Duodenal mucosa (tissue), 2 donors: ENCODE results near the gene SCYL1.

ENCODE experiments used
- H3K27ac ChIP-seq: one replicate; pipeline ENCODE4 v1.7.0; 2013; ENCODE audit warnings: low read depth, low read length
- H3K27me3 ChIP-seq, 2 donors: one replicate each; pipeline ENCODE4 v1.7.0; 2013; ENCODE audit warnings: low read length in 2 of 2, control low read depth in 1 of 2; ENCODE audit not compliant: insufficient read depth in 2 of 2, control insufficient read depth in 1 of 2
- H3K36me3 ChIP-seq, 2 donors: one replicate each; pipeline ENCODE4 v1.7.0; 2013; ENCODE audit warnings: low read length in 2 of 2, control low read depth in 1 of 2; ENCODE audit not compliant: insufficient read depth in 2 of 2, control insufficient read depth in 1 of 2
- H3K4me1 ChIP-seq, 2 donors: one replicate each; pipeline ENCODE4 v1.7.0; 2013; ENCODE audit warnings: low read length in 2 of 2, control low read depth in 1 of 2; ENCODE audit not compliant: insufficient read depth in 2 of 2, control insufficient read depth in 1 of 2
- H3K4me3 ChIP-seq, 2 donors: one replicate each; pipeline ENCODE4 v1.7.0; 2013; ENCODE audit warnings: low read length in 2 of 2, low read depth in 1 of 2
- H3K9ac ChIP-seq, 2 donors: one replicate each; pipeline ENCODE4 v1.7.0; 2013; ENCODE audit warnings: low read length in 2 of 2, low read depth in 1 of 2
- H3K9me3 ChIP-seq, 2 donors: one replicate each; pipeline ENCODE4 v1.7.0; 2013; ENCODE audit warnings: low read length in 2 of 2, control low read depth in 1 of 2; ENCODE audit not compliant: control insufficient read depth in 1 of 2

The SCYL1 gene

DNA sequence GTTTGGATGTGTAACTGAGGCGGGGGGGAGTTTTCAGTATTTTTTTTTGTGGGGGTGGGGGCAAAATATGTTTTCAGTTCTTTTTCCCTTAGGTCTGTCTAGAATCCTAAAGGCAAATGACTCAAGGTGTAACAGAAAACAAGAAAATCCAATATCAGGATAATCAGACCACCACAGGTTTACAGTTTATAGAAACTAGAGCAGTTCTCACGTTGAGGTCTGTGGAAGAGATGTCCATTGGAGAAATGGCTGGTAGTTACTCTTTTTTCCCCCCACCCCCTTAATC lies 23.8 kb upstream of the SCYL1 start:
- Histone ChIP-seq H3K36me3 (peaks cover 53 to 61% of the 10 kb centered on the region in 2 donors), H3K27me3 (no peaks in the 10 kb centered on the region), H3K4me3 (peak overlapping the region; percentile 91 to 99), H3K27ac (peak overlapping the region; percentile 97), H3K9me3 (no peaks in the 10 kb centered on the region), H3K4me1 (peaks cover 29 to 30% of the 10 kb centered on the region in 2 donors), H3K9ac (peak overlapping the region; percentile 86 to 100)

DNA sequence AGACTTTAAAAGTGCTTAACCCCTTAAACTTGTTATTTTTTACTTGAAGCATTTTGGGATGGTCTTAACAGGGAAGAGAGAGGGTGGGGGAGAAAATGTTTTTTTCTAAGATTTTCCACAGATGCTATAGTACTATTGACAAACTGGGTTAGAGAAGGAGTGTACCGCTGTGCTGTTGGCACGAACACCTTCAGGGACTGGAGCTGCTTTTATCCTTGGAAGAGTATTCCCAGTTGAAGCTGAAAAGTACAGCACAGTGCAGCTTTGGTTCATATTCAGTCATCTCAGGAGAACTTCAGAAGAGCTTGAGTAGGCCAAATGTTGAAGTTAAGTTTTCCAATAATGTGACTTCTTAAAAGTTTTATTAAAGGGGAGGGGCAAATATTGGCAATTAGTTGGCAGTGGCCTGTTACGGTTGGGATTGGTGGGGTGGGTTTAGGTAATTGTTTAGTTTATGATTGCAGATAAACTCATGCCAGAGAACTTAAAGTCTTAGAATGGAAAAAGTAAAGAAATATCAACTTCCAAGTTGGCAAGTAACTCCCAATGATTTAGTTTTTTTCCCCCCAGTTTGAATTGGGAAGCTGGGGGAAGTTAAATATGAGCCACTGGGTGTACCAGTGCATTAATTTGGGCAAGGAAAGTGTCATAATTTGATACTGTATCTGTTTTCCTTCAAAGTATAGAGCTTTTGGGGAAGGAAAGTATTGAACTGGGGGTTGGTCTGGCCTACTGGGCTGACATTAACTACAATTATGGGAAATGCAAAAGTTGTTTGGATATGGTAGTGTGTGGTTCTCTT lies 23.2 kb upstream of the SCYL1 start:
- H3K4me1 ChIP-seq = peaks cover 28% of the 10 kb centered on the region in 2 donors
- peak overlapping the region; percentile 86 to 100 for H3K9ac ChIP-seq
- H3K36me3 ChIP-seq = peaks cover 58 to 64% of the 10 kb centered on the region in 2 donors
- no peaks in the 10 kb centered on the region for H3K27me3 ChIP-seq
- peak overlapping the region; percentile 97 for H3K27ac ChIP-seq
- H3K4me3 ChIP-seq = peak overlapping the region; percentile 91 to 99
- H3K9me3 ChIP-seq = no peaks in the 10 kb centered on the region

DNA sequence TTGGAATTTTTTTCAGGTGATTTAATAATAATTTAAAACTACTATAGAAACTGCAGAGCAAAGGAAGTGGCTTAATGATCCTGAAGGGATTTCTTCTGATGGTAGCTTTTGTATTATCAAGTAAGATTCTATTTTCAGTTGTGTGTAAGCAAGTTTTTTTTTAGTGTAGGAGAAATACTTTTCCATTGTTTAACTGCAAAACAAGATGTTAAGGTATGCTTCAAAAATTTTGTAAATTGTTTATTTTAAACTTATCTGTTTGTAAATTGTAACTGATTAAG lies 22.7 kb upstream of the SCYL1 start:
- Histone ChIP-seq H3K9ac (peak overlapping the region; percentile 86 to 100), H3K27ac (peak overlapping the region; percentile 97), H3K27me3 (no peaks in the 10 kb centered on the region), H3K4me1 (peaks cover 25 to 28% of the 10 kb centered on the region in 2 donors), H3K4me3 (peak overlapping the region; percentile 91 to 99), H3K36me3 (peaks cover 59 to 64% of the 10 kb centered on the region in 2 donors), H3K9me3 (no peaks in the 10 kb centered on the region)

DNA sequence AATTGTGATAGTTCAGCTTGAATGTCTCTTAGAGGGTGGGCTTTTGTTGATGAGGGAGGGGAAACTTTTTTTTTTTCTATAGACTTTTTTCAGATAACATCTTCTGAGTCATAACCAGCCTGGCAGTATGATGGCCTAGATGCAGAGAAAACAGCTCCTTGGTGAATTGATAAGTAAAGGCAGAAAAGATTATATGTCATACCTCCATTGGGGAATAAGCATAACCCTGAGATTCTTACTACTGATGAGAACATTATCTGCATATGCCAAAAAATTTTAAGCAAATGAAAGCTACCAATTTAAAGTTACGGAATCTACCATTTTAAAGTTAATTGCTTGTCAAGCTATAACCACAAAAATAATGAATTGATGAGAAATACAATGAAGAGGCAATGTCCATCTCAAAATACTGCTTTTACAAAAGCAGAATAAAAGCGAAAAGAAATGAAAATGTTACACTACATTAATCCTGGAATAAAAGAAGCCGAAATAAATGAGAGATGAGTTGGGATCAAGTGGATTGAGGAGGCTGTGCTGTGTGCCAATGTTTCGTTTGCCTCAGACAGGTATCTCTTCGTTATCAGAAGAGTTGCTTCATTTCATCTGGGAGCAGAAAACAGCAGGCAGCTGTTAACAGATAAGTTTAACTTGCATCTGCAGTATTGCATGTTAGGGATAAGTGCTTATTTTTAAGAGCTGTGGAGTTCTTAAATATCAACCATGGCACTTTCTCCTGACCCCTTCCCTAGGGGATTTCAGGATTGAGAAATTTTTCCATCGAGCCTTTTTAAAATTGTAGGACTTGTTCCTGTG lies 22.1 kb upstream of the SCYL1 start:
- Histone ChIP-seq H3K4me3 (peak overlapping the region; percentile 91 to 99), H3K9me3 (no peaks in the 10 kb centered on the region), H3K9ac (peak overlapping the region; percentile 86 to 100), H3K4me1 (peaks cover 27 to 28% of the 10 kb centered on the region in 2 donors), H3K27me3 (no peaks in the 10 kb centered on the region), H3K27ac (peak overlapping the region; percentile 83), H3K36me3 (peaks cover 59 to 64% of the 10 kb centered on the region in 2 donors)

DNA sequence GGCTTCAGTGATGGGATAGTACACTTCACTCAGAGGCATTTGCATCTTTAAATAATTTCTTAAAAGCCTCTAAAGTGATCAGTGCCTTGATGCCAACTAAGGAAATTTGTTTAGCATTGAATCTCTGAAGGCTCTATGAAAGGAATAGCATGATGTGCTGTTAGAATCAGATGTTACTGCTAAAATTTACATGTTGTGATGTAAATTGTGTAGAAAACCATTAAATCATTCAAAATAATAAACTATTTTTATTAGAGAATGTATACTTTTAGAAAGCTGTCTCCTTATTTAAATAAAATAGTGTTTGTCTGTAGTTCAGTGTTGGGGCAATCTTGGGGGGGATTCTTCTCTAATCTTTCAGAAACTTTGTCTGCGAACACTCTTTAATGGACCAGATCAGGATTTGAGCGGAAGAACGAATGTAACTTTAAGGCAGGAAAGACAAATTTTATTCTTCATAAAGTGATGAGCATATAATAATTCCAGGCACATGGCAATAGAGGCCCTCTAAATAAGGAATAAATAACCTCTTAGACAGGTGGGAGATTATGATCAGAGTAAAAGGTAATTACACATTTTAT lies 21.4 kb upstream of the SCYL1 start:
- peak overlapping the region; percentile 86 to 100 for H3K9ac ChIP-seq
- H3K4me3 ChIP-seq = peak overlapping the region; percentile 91 to 99
- H3K9me3 ChIP-seq = no peaks in the 10 kb centered on the region
- peaks cover 59 to 64% of the 10 kb centered on the region in 2 donors for H3K36me3 ChIP-seq
- no peaks in the 10 kb centered on the region for H3K27me3 ChIP-seq
- H3K4me1 ChIP-seq = peaks cover 27 to 28% of the 10 kb centered on the region in 2 donors
- H3K27ac ChIP-seq = peak overlapping the region; percentile 83

DNA sequence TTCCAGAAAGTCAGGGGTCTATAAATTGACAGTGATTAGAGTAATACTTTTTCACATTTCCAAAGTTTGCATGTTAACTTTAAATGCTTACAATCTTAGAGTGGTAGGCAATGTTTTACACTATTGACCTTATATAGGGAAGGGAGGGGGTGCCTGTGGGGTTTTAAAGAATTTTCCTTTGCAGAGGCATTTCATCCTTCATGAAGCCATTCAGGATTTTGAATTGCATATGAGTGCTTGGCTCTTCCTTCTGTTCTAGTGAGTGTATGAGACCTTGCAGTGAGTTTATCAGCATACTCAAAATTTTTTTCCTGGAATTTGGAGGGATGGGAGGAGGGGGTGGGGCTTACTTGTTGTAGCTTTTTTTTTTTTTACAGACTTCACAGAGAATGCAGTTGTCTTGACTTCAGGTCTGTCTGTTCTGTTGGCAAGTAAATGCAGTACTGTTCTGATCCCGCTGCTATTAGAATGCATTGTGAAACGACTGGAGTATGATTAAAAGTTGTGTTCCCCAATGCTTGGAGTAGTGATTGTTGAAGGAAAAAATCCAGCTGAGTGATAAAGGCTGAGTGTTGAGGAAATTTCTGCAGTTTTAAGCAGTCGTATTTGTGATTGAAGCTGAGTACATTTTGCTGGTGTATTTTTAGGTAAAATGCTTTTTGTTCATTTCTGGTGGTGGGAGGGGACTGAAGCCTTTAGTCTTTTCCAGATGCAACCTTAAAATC lies 20.8 kb upstream of the SCYL1 start:
- Histone ChIP-seq H3K27me3 (no peaks in the 10 kb centered on the region), H3K9ac (peak overlapping the region; percentile 86 to 100), H3K4me1 (peaks cover 27 to 28% of the 10 kb centered on the region in 2 donors), H3K27ac (peak overlapping the region; percentile 76), H3K9me3 (no peaks in the 10 kb centered on the region), H3K4me3 (peak overlapping the region; percentile 91 to 99), H3K36me3 (peaks cover 59 to 64% of the 10 kb centered on the region in 2 donors)

DNA sequence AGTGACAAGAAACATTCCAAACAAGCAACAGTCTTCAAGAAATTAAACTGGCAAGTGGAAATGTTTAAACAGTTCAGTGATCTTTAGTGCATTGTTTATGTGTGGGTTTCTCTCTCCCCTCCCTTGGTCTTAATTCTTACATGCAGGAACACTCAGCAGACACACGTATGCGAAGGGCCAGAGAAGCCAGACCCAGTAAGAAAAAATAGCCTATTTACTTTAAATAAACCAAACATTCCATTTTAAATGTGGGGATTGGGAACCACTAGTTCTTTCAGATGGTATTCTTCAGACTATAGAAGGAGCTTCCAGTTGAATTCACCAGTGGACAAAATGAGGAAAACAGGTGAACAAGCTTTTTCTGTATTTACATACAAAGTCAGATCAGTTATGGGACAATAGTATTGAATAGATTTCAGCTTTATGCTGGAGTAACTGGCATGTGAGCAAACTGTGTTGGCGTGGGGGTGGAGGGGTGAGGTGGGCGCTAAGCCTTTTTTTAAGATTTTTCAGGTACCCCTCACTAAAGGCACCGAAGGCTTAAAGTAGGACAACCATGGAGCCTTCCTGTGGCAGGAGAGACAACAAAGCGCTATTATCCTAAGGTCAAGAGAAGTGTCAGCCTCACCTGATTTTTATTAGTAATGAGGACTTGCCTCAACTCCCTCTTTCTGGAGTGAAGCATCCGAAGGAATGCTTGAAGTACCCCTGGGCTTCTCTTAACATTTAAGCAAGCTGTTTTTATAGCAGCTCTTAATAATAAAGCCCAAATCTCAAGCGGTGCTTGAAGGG lies 20.0 kb upstream of the SCYL1 start:
- Histone ChIP-seq H3K9ac (peak overlapping the region; percentile 86 to 100), H3K27me3 (no peaks in the 10 kb centered on the region), H3K36me3 (peaks cover 59 to 64% of the 10 kb centered on the region in 2 donors), H3K9me3 (no peaks in the 10 kb centered on the region), H3K27ac (peak overlapping the region; percentile 76), H3K4me3 (peak overlapping the region; percentile 91 to 99), H3K4me1 (peaks cover 27 to 28% of the 10 kb centered on the region in 2 donors)

DNA sequence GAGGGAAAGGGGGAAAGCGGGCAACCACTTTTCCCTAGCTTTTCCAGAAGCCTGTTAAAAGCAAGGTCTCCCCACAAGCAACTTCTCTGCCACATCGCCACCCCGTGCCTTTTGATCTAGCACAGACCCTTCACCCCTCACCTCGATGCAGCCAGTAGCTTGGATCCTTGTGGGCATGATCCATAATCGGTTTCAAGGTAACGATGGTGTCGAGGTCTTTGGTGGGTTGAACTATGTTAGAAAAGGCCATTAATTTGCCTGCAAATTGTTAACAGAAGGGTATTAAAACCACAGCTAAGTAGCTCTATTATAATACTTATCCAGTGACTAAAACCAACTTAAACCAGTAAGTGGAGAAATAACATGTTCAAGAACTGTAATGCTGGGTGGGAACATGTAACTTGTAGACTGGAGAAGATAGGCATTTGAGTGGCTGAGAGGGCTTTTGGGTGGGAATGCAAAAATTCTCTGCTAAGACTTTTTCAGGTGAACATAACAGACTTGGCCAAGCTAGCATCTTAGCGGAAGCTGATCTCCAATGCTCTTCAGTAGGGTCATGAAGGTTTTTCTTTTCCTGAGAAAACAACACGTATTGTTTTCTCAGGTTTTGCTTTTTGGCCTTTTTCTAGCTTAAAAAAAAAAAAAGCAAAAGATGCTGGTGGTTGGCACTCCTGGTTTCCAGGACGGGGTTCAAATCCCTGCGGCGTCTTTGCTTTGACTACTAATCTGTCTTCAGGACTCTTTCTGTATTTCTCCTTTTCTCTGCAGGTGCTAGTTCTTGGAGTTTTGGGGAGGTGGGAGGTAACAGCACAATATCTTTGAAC lies 19.2 kb upstream of the SCYL1 start:
- H3K4me1 ChIP-seq = peaks cover 27 to 28% of the 10 kb centered on the region in 2 donors
- H3K4me3 ChIP-seq = peak overlapping the region; percentile 91 to 99
- H3K36me3 ChIP-seq = peaks cover 56 to 57% of the 10 kb centered on the region in 2 donors
- peak overlapping the region; percentile 76 for H3K27ac ChIP-seq
- H3K9ac ChIP-seq = peak overlapping the region; percentile 86 to 100
- no peaks in the 10 kb centered on the region for H3K27me3 ChIP-seq
- no peaks in the 10 kb centered on the region for H3K9me3 ChIP-seq
